ENCODE measurements around the gene TTLL11.

DNA sequence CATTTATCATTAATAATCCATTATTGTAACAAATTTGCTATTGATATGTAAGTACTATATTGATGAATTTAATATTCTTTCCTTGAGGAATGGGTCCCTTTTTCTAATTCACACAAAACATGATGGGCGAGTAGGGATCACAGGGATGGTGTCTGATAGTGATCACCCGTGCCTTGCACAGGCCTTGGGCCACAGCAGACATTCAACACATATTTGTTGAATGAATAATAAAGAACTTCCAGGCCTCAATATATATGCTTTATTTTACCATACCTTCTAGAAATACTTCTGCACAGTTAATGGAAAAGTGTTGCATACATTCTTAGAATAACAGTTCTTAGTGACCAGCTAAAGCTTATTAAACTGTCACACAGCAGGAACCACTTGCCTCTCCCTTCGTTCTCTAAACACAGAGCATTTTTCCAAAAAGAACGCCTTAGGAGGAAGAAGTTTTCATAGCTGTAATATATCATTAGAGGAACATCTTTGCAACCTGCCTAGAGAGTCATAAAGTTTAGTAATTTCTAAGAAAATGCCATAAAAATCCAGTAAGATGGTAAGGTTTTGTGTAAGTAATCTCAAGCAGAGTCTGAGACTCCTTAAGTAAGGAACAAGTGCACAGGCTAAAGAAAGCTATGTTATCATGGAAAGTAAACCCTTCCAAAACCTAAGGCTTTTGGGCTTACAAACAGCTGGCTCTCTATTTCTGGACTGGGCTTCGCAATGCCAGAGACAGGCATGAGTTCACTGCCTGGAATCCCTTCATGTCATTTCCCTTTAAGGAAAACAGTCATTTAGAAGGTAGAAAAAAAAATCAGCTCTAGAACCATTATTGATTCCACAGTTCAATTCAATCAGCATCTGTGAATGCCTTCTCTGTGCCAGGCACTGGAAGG lies 17.7 kb downstream of the TTLL11 start:
- TF ChIP-seq, protein P1, sequence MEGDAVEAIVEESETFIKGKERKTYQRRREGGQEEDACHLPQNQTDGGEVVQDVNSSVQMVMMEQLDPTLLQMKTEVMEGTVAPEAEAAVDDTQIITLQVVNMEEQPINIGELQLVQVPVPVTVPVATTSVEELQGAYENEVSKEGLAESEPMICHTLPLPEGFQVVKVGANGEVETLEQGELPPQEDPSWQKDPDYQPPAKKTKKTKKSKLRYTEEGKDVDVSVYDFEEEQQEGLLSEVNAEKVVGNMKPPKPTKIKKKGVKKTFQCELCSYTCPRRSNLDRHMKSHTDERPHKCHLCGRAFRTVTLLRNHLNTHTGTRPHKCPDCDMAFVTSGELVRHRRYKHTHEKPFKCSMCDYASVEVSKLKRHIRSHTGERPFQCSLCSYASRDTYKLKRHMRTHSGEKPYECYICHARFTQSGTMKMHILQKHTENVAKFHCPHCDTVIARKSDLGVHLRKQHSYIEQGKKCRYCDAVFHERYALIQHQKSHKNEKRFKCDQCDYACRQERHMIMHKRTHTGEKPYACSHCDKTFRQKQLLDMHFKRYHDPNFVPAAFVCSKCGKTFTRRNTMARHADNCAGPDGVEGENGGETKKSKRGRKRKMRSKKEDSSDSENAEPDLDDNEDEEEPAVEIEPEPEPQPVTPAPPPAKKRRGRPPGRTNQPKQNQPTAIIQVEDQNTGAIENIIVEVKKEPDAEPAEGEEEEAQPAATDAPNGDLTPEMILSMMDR (conservative IDR thresholded peaks at IDR 0.05; ENCODE audit: low read depth in 2 of 2) = no peak
- TF ChIP-seq CREB1 (CRISPR knock-in tag; IDR thresholded peaks at IDR 0.05; ENCODE audit: low read depth) (no peak), EZH2 (IDR thresholded peaks at IDR 0.05; ENCODE audit: low read depth, unreplicated experiment) (no peak), REST (IDR thresholded peaks at IDR 0.05; ENCODE audit: unreplicated experiment) (no peak), POLR2AphosphoS5 (IDR thresholded peaks at IDR 0.05; ENCODE audit: low read depth) (no peak)
